Esophagus mucosa (tissue), 1 donor: ENCODE measurements around the gene KIF13A. TPM values are rescaled to one million over a fixed set of nuclear protein-coding genes. Genes with fewer than 3 reads are reported as not detected.
"Not testable (repeated sequence)": the region's sequence is repeated elsewhere in the genome, so short reads cannot be mapped to it uniquely, and the experiment has no call there.

Source experiments
- ATAC-seq: fragments of 200-7000 bp; cut with Tn5 transposase; one replicate; pipeline ENCODE4 v1.9.1; 2020
- total RNA-seq: library from RNA; stranded (reverse); gene quantifications from one replicate; pipeline ENCODE4 v1.2.4, GENCODE V29; 2023
- donor health status: DM: yes; HTN: yes; CAD: no.

KIF13A gene
- total RNA-seq, 1 donor from 2014 or later, result 16.5 TPM

- ATAC-seq, result no peak
These were observed 144.3 kb downstream of the KIF13A start for GRCh38 chr6:17842934-17843821.

- no peak for ATAC-seq
These were observed 145.2 kb downstream of the KIF13A start for GRCh38 chr6:17842014-17842776.

- no peak for ATAC-seq
These were observed 147.8 kb downstream of the KIF13A start for GRCh38 chr6:17839513-17840223.

- ATAC-seq, result no peak
These were observed 151.1 kb downstream of the KIF13A start for GRCh38 chr6:17836293-17836692.

- ATAC-seq, result no peak
These were observed 151.7 kb downstream of the KIF13A start for GRCh38 chr6:17835784-17836183.

- peak; percentile 35 for ATAC-seq
These were observed 156.3 kb downstream of the KIF13A start for GRCh38 chr6:17831135-17831534.

- ATAC-seq, result no peak
These were observed 157.5 kb downstream of the KIF13A start for GRCh38 chr6:17829905-17830304.

GRCh38 chr6:17828149-17828548 lies 159.3 kb downstream of the KIF13A start:
- ATAC-seq, result no peak

GRCh38 chr6:17826301-17826700 lies 161.1 kb downstream of the KIF13A start:
- ATAC-seq, result no peak

GRCh38 chr6:17820055-17820454 lies 167.4 kb downstream of the KIF13A start:
- no peak for ATAC-seq

- no peak for ATAC-seq
These were observed 169.7 kb downstream of the KIF13A start for GRCh38 chr6:17817763-17818162.

GRCh38 chr6:17816921-17817611 lies 170.4 kb downstream of the KIF13A start:
- no peak for ATAC-seq

GRCh38 chr6:17813542-17813941 lies 173.9 kb downstream of the KIF13A start:
- ATAC-seq, result no peak

GRCh38 chr6:17812311-17812710 lies 175.1 kb downstream of the KIF13A start:
- no peak for ATAC-seq

GRCh38 chr6:17808609-17809008 lies 178.8 kb downstream of the KIF13A start:
- ATAC-seq, result no peak

GRCh38 chr6:17807431-17807830 lies 180.0 kb downstream of the KIF13A start:
- ATAC-seq, result not testable (repeated sequence)

GRCh38 chr6:17803409-17803808 lies 184.0 kb downstream of the KIF13A start:
- ATAC-seq, result no peak

- no peak for ATAC-seq
These were observed 188.8 kb downstream of the KIF13A start for GRCh38 chr6:17798477-17799154.

GRCh38 chr6:17790489-17790888 lies 196.9 kb downstream of the KIF13A start:
- no peak for ATAC-seq

- ATAC-seq, result no peak
These were observed 202.2 kb downstream of the KIF13A start for GRCh38 chr6:17785094-17785787.

GRCh38 chr6:17780061-17780460 lies 207.4 kb downstream of the KIF13A start:
- no peak for ATAC-seq
